Ascending aorta (tissue), 2 donors: ENCODE data around the gene TRABD. TPM values are rescaled to one million over a fixed set of nuclear protein-coding genes. Genes with fewer than 3 reads are reported as not detected.

Source experiments
- DNase-seq, 2 donors: peaks; one replicate each; pipeline ENCODE4 v3.0.0-alpha.2; 2019; ENCODE audit warnings: low spot score in 2 of 2
- H3K27ac ChIP-seq, 2 donors: fragments of 200-600 bp; sonication (generic); one replicate each; pipeline ENCODE4 v1.5.1; 2016 to 2017; ENCODE audit warnings: mild to moderate bottlenecking in 1 of 2
- H3K27me3 ChIP-seq: fragments of 200-600 bp; sonication (generic); one replicate; pipeline ENCODE4 v1.5.1; 2017
- H3K36me3 ChIP-seq, 2 donors: fragments of 200-600 bp; sonication (generic); one replicate each; pipeline ENCODE4 v1.5.1; 2016
- H3K4me1 ChIP-seq, 2 donors: fragments of 200-600 bp; sonication (generic); one replicate each; pipeline ENCODE4 v1.5.1; 2016 to 2017; ENCODE audit warnings: mild to moderate bottlenecking in 1 of 2
- H3K4me3 ChIP-seq, 2 donors: fragments of 200-600 bp; sonication (generic); one replicate each; pipeline ENCODE4 v1.5.1; 2016 to 2017; ENCODE audit warnings: mild to moderate bottlenecking in 1 of 2
- H3K9me3 ChIP-seq, 2 donors: fragments of 200-600 bp; sonication (generic); one replicate each; pipeline ENCODE4 v1.5.1; 2016
- CTCF ChIP-seq, 3 experiments: fragments of 200-600 bp in 2 of 3; fragments of 450-650 bp in 1 of 3; sonication (generic) in 2 of 3; IDR thresholded peaks; one replicate each; pipeline ENCODE4 v1.5.1; 2016 to 2019; ENCODE audit warnings: antibody characterized with exemption in 3 of 3, mild to moderate bottlenecking in 1 of 3, moderate library complexity in 1 of 3
- intact Hi-C: fragments of 100-400 bp; cut with DNase I; formaldehyde crosslinking; loops from one replicate; pipeline ENCODE4 v1.15.1; 2023
- total RNA-seq: library from RNA; depleted of rRNA; stranded (reverse); fragments of >200 nt; gene quantifications from one replicate; pipeline ENCODE4 v1.1.0, GENCODE V29; 2016

Gene TRABD
- total RNA-seq, 1 donor from 2014 or later = 91.4 TPM

- Histone ChIP-seq H3K27me3 (no peaks in the 10 kb centered on the region), H3K27ac (no peak overlapping the region), H3K4me1 (no peaks in the 10 kb centered on the region), H3K9me3 (no peaks in the 10 kb centered on the region), H3K4me3 (no peak overlapping the region), H3K36me3 (peaks cover 87 to 94% of the 10 kb centered on the region in 2 donors)
- no peak for DNase-seq
- intact Hi-C loops = no loop called here
- TF ChIP-seq CTCF (IDR thresholded peaks at IDR 0.05) = no peak
Measured at GRCh38 chr22:50220603-50221409, 35.1 kb downstream of the TRABD start.

DNA sequence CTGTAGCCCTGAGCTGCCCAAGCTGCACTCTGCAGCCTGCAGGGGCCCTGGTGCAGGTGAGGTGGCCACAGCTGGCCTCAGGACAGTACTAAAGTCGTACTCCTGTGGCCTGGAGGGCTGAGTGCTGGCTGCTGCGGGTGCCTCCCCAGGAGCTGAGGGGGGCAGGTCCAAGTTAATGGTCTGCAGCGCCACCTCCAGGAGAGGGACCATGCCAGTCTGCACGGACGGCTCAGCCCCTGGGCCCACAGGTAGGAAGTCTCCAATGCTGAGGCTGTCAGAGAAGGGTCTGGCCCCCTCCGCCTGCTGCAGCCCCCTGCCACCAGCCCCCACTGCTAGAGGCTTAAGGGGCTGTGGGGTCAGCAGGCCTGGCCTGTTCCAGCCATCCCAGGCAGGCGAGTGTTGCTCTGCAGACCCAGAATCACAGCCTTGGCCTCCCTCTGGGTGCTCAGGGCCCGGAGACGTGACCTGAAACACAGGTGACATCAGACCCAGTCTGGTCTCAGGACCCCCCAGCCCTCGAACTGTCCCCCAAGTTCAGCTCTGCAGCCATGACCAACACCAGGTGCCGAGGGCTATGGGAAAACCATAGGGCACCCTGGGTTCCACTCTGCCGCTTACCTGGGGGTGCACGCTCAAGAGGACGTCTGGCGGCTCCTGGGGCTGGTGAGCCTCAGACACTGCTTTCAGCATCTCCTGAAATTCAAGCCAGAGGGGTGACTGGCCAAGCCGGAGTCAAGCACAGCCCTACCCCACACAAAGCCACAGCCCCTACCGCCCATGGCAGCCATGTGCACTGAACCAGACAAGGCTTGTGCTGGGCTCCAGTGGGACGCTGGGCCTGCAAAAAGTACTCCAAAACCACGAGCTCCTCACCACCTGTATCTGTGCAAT is 35.9 kb downstream of the TRABD start:
- Histone ChIP-seq H3K27me3 (no peaks in the 10 kb centered on the region), H3K9me3 (no peaks in the 10 kb centered on the region), H3K36me3 (peaks cover 87 to 94% of the 10 kb centered on the region in 2 donors), H3K27ac (no peak overlapping the region), H3K4me3 (no peak overlapping the region), H3K4me1 (no peaks in the 10 kb centered on the region)
- intact Hi-C loops = no loop called here
- no peak for DNase-seq
- no peak for TF ChIP-seq CTCF (IDR thresholded peaks at IDR 0.05)

DNA sequence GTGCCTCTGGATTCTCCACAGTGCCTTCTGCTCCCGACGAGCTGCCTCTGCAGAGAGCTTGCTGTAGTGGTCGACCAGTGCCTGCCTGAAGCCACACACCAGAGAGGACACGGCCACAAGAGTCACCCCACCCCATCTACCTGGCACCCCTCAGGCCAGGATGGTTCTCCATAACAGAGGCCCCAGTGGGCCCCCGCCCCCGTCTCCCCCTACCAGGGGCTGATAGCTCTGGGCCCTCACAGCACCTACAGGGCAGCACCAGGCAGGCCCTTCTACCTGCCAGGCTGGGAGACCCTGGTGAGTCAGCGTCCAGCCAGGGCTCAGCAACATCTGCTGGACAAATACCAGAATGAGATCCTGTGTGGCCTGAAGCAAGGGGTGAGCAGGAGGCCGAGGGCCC is 36.8 kb downstream of the TRABD start:
- intact Hi-C loops = no loop called here
- no peak for TF ChIP-seq CTCF (IDR thresholded peaks at IDR 0.05)
- Histone ChIP-seq H3K27ac (no peak overlapping the region), H3K9me3 (no peaks in the 10 kb centered on the region), H3K36me3 (peaks cover 87 to 94% of the 10 kb centered on the region in 2 donors), H3K27me3 (no peaks in the 10 kb centered on the region), H3K4me1 (no peaks in the 10 kb centered on the region), H3K4me3 (no peak overlapping the region)
- no peak for DNase-seq

GRCh38 chr22:50224071-50224470 is 38.4 kb downstream of the TRABD start:
- no peaks in the 10 kb centered on the region for H3K9me3 ChIP-seq
- no peak overlapping the region for H3K4me3 ChIP-seq
- no peaks in the 10 kb centered on the region for H3K4me1 ChIP-seq
- no peak for DNase-seq
- H3K36me3 ChIP-seq = peaks cover 85 to 94% of the 10 kb centered on the region in 2 donors
- H3K27ac ChIP-seq = no peak overlapping the region
- intact Hi-C loops = no loop called here
- TF ChIP-seq CTCF (IDR thresholded peaks at IDR 0.05) = no peak
- H3K27me3 ChIP-seq = no peaks in the 10 kb centered on the region

GRCh38 chr22:50225200-50225969 is 39.7 kb downstream of the TRABD start:
- Histone ChIP-seq H3K4me1 (no peaks in the 10 kb centered on the region), H3K36me3 (peaks cover 89 to 92% of the 10 kb centered on the region in 2 donors), H3K27me3 (no peaks in the 10 kb centered on the region), H3K27ac (no peak overlapping the region), H3K9me3 (no peaks in the 10 kb centered on the region), H3K4me3 (no peak overlapping the region)
- intact Hi-C loops = no loop called here
- DNase-seq = no peak
- TF ChIP-seq CTCF (IDR thresholded peaks at IDR 0.05) = no peak
